Measurements from ENCODE around the gene NACC2.

DNA sequence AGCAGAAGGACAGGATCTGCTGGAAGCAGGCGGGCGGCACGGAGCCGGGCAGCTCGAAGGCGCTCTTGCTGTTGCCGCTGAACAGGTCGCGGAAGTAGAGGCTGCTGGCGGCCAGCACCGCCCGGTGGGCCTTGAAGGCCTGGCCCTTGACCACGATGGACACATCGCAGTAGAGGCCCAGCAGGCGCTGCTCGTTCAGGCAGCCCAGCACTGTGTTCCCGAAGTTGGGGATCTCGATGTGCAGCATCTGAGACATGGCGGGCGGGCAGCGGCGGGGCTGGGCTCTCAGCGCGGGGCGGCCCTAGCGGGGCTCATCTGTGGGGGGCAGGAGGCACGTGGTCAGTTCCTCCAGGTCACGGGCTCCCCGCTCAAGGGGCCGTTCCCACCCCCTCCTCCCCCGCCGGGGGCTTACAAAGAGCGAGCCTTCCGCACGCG, 44.8 kb downstream of the NACC2 start:
- TF ChIP-seq, protein P1, sequence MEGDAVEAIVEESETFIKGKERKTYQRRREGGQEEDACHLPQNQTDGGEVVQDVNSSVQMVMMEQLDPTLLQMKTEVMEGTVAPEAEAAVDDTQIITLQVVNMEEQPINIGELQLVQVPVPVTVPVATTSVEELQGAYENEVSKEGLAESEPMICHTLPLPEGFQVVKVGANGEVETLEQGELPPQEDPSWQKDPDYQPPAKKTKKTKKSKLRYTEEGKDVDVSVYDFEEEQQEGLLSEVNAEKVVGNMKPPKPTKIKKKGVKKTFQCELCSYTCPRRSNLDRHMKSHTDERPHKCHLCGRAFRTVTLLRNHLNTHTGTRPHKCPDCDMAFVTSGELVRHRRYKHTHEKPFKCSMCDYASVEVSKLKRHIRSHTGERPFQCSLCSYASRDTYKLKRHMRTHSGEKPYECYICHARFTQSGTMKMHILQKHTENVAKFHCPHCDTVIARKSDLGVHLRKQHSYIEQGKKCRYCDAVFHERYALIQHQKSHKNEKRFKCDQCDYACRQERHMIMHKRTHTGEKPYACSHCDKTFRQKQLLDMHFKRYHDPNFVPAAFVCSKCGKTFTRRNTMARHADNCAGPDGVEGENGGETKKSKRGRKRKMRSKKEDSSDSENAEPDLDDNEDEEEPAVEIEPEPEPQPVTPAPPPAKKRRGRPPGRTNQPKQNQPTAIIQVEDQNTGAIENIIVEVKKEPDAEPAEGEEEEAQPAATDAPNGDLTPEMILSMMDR (IDR thresholded peaks at IDR 0.05; ENCODE audit: low read length) = no peak
- no peak for TF ChIP-seq EZH2 (optimal IDR thresholded peaks at IDR 0.05; ENCODE audit: low read depth, low read length)
- no peak for TF ChIP-seq EZH2phosphoT487 (IDR thresholded peaks at IDR 0.05; ENCODE audit: low read length)

Measured in MM.1S (cell line).